Endothelial cell of umbilical vein (primary cell): ENCODE results near the gene ZNF777. TPM values are rescaled to one million over a fixed set of nuclear protein-coding genes. Genes with fewer than 3 reads are reported as not detected.

Experiments
- BruUV-seq: library from RNA; stranded (reverse); fragments of 400-500 nt; replicated peaks from 2 replicates; lab custom pipeline; 2021; lab: Mats Ljungman, UMichigan
- CTCF ChIA-PET: fragments of 300-600, 350-600 bp; sonication (Branson Sonifier 250); formaldehyde crosslinking; loops from one replicate; lab custom pipeline; 2021; ENCODE audit warnings: antibody characterized with exemption, inconsistent platforms; lab: Charles Lee
- POLR2A ChIA-PET: fragments of 300-600, 350-600 bp; sonication (Branson Sonifier 250); formaldehyde crosslinking; loops from one replicate; lab custom pipeline; 2021; ENCODE audit warnings: antibody characterized with exemption, inconsistent platforms; lab: Charles Lee
- DNase-seq: peaks from one replicate; pipeline ENCODE4 v3.0.0-alpha.2; 2011; ENCODE audit warnings: low read depth, low spot score
- FAIRE-seq: peaks from 2 replicates; lab custom pipeline; 2011; peaks lifted over from hg19 to GRCh38; lab: Jason Lieb, UNC
- H2AFZ ChIP-seq: 2 replicates; pipeline ENCODE4 v1.6.0; 2012; ENCODE audit warnings: low read depth, low read length, control low read depth, inconsistent platforms
- H3K27ac ChIP-seq: 2 replicates; pipeline ENCODE4 v1.5.1; 2011; ENCODE audit warnings: low read depth, mild to moderate bottlenecking, control low read depth, low read length, moderate library complexity; ENCODE audit not compliant: insufficient read depth
- H3K27me3 ChIP-seq, 2 experiments: 2 replicates each; pipeline versions ENCODE4 v1.6.0 to v1.6.1; 2011; ENCODE audit warnings: low read length in 2 of 2, mixed read lengths in 1 of 2; ENCODE audit not compliant: control insufficient read depth in 2 of 2, insufficient read depth in 2 of 2
- H3K36me3 ChIP-seq, 2 experiments: 2 replicates in 1 of 2; 3 replicates in 1 of 2; pipeline ENCODE4 v1.5.1; 2011; ENCODE audit warnings: low read length in 2 of 2, mild to moderate bottlenecking in 1 of 2, moderate library complexity in 1 of 2; ENCODE audit not compliant: control insufficient read depth in 2 of 2, insufficient read depth in 2 of 2; ENCODE audit errors: extremely low read depth in 1 of 2
- H3K4me1 ChIP-seq: 3 replicates; pipeline ENCODE4 v1.5.1; 2011; ENCODE audit warnings: mild to moderate bottlenecking, low read length; ENCODE audit not compliant: control insufficient read depth, insufficient read depth; ENCODE audit errors: extremely low read depth
- H3K4me2 ChIP-seq: 2 replicates; pipeline ENCODE4 v1.6.1; 2011; ENCODE audit warnings: low read length, control low read depth, mixed read lengths; ENCODE audit not compliant: insufficient read depth
- H3K4me3 ChIP-seq, 3 experiments: fragments of 200-600 bp in 1 of 3; sonication (generic), shearing (Covaris generic) in 1 of 3; replicated peaks in 1 of 3; 2 replicates each; pipeline ENCODE4 v1.5.1; 2011 to 2016; ENCODE audit warnings: control low read depth in 3 of 3, low read length in 3 of 3, mild to moderate bottlenecking in 2 of 3, inconsistent platforms in 1 of 3, low read depth in 1 of 3, moderate library complexity in 1 of 3; ENCODE audit not compliant: insufficient read depth in 1 of 3
- H3K79me2 ChIP-seq: 2 replicates; pipeline ENCODE4 v1.6.0; 2012; ENCODE audit warnings: low read length, inconsistent platforms; ENCODE audit not compliant: control insufficient read depth, insufficient read depth
- H3K9ac ChIP-seq: replicated peaks from 2 replicates; pipeline ENCODE3; 2011; ENCODE audit warnings: low read length, control low read depth; ENCODE audit not compliant: insufficient read depth; ENCODE audit errors: extremely low read depth
- H3K9me1 ChIP-seq: replicated peaks from 3 replicates; pipeline ENCODE4 v1.6.0; 2011; ENCODE audit warnings: mild to moderate bottlenecking, low read length; ENCODE audit not compliant: control insufficient read depth, insufficient read depth; ENCODE audit errors: extremely low read depth
- H3K9me3 ChIP-seq: replicated peaks from 2 replicates; pipeline ENCODE4 v1.5.1; 2012; ENCODE audit warnings: low read length, inconsistent platforms; ENCODE audit not compliant: control insufficient read depth, insufficient read depth
- H4K20me1 ChIP-seq: replicated peaks from 2 replicates; pipeline ENCODE3; 2011; ENCODE audit warnings: mild to moderate bottlenecking, low read length; ENCODE audit not compliant: control insufficient read depth, insufficient read depth; ENCODE audit errors: extremely low read depth
- EZH2 ChIP-seq: IDR thresholded peaks from 2 replicates; pipeline ENCODE4 v1.6.1; 2012; ENCODE audit warnings: borderline replicate concordance, low read depth, mild to moderate bottlenecking, moderate library complexity, low read length, inconsistent platforms; ENCODE audit not compliant: severe bottlenecking
- FOS ChIP-seq: IDR thresholded peaks from 2 replicates; pipeline ENCODE4 v1.6.1; 2011; ENCODE audit warnings: mild to moderate bottlenecking, low read length, moderate library complexity, borderline replicate concordance; ENCODE audit not compliant: insufficient read depth
- GATA2 ChIP-seq: IDR thresholded peaks from 2 replicates; pipeline ENCODE4 v1.7.0; 2011; ENCODE audit warnings: low read depth, mild to moderate bottlenecking, moderate library complexity, mixed read lengths, low read length; ENCODE audit not compliant: insufficient read length, insufficient read depth
- JUN ChIP-seq: IDR thresholded peaks from 2 replicates; pipeline ENCODE4 v1.6.1; 2011; ENCODE audit warnings: borderline replicate concordance, low read depth; ENCODE audit not compliant: insufficient read length, insufficient read depth
- MYC ChIP-seq: IDR thresholded peaks from one replicate; pipeline ENCODE4 v1.6.1; 2011; ENCODE audit warnings: mild to moderate bottlenecking, low read depth, low read length
- POLR2A ChIP-seq: IDR thresholded peaks from 2 replicates; pipeline ENCODE4 v1.6.1; 2012; ENCODE audit warnings: low read depth, mild to moderate bottlenecking, control low read depth, low read length
- POLR2AphosphoS5 ChIP-seq: IDR thresholded peaks from 2 replicates; pipeline ENCODE4 v1.6.1; 2012; ENCODE audit warnings: low read depth, mild to moderate bottlenecking, control low read depth, low read length, moderate library complexity; ENCODE audit not compliant: insufficient read depth
- dilution Hi-C: fragments of 300-500 bp; cut with MboI; formaldehyde crosslinking; loops from one replicate; pipeline ENCODE4 v1.15.0; 2019; ENCODE audit warnings: low sequenced_read_pairs; ENCODE audit not compliant: extremely low pct_ligation_motif_present
- intact Hi-C: fragments of 100-400 bp; cut with micrococcal nuclease; formaldehyde crosslinking; loops from one replicate; pipeline ENCODE4 v1.10.0; 2022
- polyA plus RNA-seq, 4 experiments: library from polyadenylated mRNA; depleted of rRNA in 3 of 4; stranded (reverse) in 3 of 4; unstranded in 1 of 4; fragments of >200 nt; gene quantifications; 2 replicates each; pipeline versions ENCODE4 v1.2.1 to v1.2.3, GENCODE V29; 2011 to 2012; ENCODE audit warnings: missing spikeins in 1 of 4
- total RNA-seq: library from RNA; stranded (reverse); gene quantifications from 2 replicates; pipeline ENCODE4 v1.2.3, GENCODE V29; 2021
- TF ChIP-seq, protein P1 (sequence below): IDR thresholded peaks from 2 replicates; pipeline ENCODE4 v1.6.1; 2011; ENCODE audit not compliant: insufficient read depth, insufficient read length
- TF ChIP-seq, protein P2 (sequence below), 2 donors: IDR thresholded peaks; 1 replicate in 1 of 2; 2 replicates in 1 of 2; pipeline ENCODE4 v1.5.1; 2011; ENCODE audit warnings: low read length in 2 of 2, mild to moderate bottlenecking in 2 of 2, moderate library complexity in 2 of 2, control low read depth in 1 of 2, inconsistent platforms in 1 of 2, low read depth in 1 of 2; ENCODE audit not compliant: insufficient read depth in 1 of 2; ENCODE audit errors: extremely low read depth in 1 of 2

ZNF777 gene
- total and polyA plus RNA-seq, 2 donors (not counting 3 experiments of a cell fraction or from before 2014, with no cell fraction given), result 7.4 to 11.1 TPM

DNA sequence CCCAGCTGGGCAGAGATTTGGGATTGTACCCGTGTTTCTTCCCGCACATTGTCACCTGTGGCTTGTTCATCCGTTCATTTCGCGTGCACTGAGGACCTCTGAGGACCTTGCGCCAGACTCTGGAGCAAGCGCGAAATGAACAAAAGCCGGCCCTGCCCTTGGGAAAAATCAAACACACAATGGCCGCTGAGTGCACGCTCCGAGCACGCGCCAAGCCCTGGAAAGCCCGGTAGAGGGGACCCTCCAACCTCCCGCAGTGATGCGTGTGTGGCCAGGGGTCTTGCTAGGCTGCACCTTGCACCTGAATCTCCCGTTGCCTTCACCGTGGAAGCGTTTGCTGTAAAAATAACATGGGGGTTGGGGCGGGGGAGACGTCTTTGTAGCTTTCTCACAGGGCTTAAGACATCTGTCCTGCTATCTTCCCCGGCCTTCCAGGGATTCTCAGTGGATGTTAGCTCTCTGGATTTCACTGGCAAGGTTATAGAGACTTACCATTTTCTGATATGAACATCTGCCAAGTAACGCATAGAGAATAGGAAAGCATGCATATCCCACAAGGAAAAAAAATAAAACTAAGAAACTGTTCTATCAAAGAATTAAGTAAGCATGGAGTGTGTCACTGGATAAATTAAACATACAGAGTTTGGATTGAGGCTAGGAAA is 37.3 kb downstream of the ZNF777 start:
- intact Hi-C loops, result no loop called here
- FAIRE-seq (no peak), DNase-seq (peak; percentile 10)
- Histone ChIP-seq H3K9me1 (no peaks in the 10 kb centered on the region), H3K9ac (no peak overlapping the region), H3K4me3 (peak overlapping the region in 1 of 3 experiments; percentile 41), H3K4me1 (peaks cover 10% of the 10 kb centered on the region), H3K9me3 (no peaks in the 10 kb centered on the region), H4K20me1 (no peaks in the 10 kb centered on the region), H2AFZ (peak overlapping the region; percentile 99), H3K4me2 (peak overlapping the region; percentile 61), H3K36me3 (no peaks in the 10 kb centered on the region), H3K79me2 (no peaks in the 10 kb centered on the region), H3K27ac (no peak overlapping the region), H3K27me3 (no peaks in the 10 kb centered on the region)
- TF ChIP-seq MYC (no peak), FOS (no peak), POLR2A (no peak), GATA2 (no peak), JUN (no peak), EZH2 (no peak), POLR2AphosphoS5 (no peak)
- TF ChIP-seq, protein P1, sequence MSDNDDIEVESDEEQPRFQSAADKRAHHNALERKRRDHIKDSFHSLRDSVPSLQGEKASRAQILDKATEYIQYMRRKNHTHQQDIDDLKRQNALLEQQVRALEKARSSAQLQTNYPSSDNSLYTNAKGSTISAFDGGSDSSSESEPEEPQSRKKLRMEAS, result no peak
- TF ChIP-seq, protein P2, sequence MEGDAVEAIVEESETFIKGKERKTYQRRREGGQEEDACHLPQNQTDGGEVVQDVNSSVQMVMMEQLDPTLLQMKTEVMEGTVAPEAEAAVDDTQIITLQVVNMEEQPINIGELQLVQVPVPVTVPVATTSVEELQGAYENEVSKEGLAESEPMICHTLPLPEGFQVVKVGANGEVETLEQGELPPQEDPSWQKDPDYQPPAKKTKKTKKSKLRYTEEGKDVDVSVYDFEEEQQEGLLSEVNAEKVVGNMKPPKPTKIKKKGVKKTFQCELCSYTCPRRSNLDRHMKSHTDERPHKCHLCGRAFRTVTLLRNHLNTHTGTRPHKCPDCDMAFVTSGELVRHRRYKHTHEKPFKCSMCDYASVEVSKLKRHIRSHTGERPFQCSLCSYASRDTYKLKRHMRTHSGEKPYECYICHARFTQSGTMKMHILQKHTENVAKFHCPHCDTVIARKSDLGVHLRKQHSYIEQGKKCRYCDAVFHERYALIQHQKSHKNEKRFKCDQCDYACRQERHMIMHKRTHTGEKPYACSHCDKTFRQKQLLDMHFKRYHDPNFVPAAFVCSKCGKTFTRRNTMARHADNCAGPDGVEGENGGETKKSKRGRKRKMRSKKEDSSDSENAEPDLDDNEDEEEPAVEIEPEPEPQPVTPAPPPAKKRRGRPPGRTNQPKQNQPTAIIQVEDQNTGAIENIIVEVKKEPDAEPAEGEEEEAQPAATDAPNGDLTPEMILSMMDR (IDR thresholded peaks at IDR 0.05; ENCODE audit: extremely low read depth in 1 of 2, insufficient read depth in 1 of 2, low read depth in 1 of 2, low read length in 2 of 2), result no peak
- ChIA-PET CTCF (interaction anchor here (0.7 to 3.0 kb wide), 5 partner anchors 35 to 175 kb away, joined by 3 to 26 read pairs (median 3); partner anchors contain the start of gene ZNF777), POLR2A (no interaction called here)
- BruUV-seq, result no TSS peak
- dilution Hi-C loops, result no loop called here
